HG03060 (cell line): Measurements from ENCODE around the gene MYLK.
"Not testable (repeated sequence)": the region's sequence is repeated elsewhere in the genome, so short reads cannot be mapped to it uniquely, and the experiment has no call there.

Experiments used
- ATAC-seq: cut with Tn5 transposase; IDR thresholded peaks from one replicate; pipeline ENCODE4 v1.9.1; 2021; ENCODE audit warnings: low read depth, moderate number of reproducible peaks; ENCODE audit not compliant: unreplicated experiment

The MYLK gene

DNA sequence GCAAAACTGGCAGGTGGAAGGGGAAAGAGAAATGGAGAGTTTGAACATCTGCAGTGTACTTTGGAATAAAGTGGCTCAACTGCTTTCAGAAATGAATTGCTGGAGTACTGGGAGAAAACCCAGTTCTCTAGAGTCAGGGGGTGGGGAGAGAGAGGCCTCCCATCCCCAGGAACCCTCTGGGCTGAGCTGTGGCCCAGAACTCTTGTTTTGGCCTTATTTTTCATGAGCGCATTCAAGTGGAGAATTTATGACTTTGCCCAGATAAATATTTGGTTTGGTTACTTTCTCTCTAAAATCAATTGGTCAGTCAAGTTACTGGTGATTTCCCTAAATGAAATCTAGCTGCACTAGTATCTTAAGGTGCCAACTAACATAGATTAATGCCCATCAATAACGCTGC lies 270.6 kb downstream of the MYLK start:
- ATAC-seq, result no peak

DNA sequence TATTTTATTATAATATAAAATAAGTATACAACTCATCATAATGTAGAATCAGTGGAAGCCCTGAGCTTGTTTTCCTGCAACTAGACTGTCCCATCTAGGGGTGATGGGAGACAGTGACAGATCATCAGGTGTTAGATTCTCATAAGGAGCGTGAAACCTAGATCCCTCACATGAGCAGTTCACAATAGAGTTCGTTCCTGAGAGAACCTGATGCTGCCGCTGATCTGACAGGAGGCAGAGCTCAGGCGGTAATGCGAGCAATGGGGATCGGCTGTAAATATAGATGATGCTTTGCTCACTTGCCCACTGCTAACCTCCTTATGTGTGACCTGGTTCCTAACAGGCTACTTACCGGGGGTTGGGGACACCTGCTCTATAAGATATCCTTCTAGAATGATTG lies 272.5 kb downstream of the MYLK start:
- not testable (repeated sequence) for ATAC-seq

DNA sequence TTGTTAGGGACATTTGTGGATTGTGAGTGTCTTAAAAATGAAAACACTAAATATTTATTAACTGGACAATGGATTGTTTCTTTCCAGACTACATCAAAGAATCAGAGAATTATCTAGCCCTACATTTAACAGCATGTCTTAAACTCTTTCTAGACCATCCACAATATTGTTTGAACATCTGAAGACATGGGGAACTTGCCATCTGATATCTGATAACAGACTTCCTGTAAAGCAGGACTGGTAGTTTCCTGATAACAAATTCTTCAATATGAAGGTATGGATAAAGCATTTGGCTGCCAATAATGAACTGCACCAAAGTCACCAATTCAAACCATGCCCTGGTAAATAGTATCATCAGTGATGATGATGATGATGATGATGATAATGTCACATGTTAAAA lies 273.1 kb downstream of the MYLK start:
- ATAC-seq, result no peak

DNA sequence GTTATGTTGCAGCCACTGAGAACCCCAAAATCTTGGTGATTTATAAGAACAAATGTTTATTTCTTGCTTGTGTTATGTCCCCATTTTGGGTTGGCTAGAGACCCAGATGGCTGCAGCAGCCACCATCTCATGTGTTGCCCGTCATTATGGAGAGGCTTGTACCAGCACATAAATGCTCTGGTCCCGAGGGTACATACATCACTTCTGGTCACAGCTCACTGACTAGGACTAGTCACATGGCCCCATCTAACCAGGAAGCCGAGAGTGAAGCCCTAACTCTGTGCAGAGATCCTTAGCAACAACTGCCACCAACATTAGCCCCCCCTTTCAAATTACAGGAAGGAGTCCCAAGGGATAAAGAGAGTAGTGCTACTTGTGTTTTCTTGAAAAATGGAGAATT lies 273.8 kb downstream of the MYLK start:
- no peak for ATAC-seq

DNA sequence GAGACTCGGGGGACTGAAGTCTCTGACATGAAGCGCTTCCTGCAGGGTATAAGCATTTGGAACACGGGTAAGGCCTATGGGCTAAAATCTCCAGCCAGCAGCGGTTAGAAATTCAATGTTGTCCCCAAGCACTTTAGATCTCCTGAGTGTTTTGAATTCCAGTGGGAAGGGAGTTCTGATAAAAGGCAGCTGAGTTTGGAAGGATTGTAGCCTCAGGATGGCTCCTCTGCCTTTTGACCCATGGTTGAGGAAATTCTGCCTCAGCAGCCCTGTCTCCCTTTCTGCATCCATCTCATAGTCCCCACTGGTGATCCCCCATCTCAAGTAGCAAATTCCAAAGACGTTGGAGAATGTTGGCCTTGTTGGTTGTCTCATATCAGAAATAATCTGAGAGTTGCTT lies 275.1 kb downstream of the MYLK start:
- no peak for ATAC-seq

DNA sequence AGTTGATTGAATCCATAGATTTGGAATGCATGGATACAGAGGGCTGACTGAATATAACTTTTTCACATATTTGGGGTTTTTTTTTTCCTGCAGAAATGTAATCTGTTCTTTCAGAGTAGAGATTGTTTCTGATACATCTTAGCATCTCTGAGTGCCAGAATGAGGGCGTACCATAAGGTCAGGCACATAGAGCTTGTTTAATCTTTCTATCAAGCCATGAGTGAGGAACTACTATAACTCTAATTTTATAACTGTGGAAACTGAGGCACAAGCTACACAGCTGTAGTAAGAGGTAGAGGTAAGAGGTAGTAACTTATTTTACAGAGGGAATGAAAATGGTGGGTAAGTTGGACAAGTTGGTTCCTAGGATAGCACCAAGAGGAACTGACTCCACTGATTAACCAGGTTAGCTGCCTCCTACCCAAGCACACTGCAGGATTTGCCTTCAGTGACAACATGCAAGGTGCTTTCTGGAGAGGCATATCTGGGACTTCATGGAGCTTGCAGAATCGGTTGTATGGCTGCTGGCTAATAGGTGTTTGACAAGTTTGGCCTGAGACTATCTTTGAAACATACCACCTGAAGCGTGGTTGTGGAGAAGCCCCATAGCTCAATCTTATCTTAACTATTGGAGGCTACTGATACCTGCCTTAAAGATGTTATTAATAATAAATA lies 275.7 kb downstream of the MYLK start:
- ATAC-seq, result no peak

DNA sequence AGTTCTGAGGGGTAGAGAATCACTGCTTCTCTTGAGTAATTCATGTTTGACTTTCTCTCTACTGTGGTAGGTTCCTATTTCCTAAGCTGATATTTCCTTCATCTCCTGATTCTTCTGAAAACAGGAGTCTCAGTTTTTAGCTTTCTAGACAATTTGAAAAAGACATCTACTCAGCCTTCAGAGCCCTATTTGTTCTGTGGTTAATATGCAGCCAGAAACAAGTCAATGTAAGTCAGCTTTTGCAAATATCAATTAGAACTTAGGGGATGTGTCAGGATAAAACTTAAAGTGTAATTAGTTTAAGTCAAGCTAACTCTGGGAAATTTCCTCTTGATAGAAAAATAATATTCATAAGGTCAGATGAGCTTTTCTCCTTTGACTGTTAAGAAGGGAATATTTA lies 277.6 kb downstream of the MYLK start:
- ATAC-seq, result no peak

DNA sequence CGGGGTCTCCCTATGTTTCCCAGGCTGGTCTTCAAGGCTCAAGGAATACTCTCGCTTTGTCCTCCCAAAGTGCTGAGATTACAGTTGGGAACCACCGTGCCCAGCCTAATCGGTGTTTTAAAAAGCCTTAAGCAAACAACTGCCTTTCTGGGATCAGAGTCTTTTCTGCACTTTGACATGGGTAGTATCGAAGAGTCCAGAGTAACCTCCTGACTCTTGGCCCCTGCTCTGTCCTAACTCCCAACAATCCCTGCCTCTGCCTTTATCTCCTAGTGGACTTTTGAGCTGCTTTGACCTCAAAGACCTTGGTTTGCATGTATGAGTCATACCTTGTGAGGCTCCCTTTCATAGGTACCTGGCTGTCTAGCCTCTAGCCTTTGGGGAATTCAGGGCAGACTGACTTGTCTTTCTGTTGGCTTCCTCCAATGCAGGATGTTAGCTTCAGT lies 278.3 kb downstream of the MYLK start:
- ATAC-seq, result peak; percentile 66

DNA sequence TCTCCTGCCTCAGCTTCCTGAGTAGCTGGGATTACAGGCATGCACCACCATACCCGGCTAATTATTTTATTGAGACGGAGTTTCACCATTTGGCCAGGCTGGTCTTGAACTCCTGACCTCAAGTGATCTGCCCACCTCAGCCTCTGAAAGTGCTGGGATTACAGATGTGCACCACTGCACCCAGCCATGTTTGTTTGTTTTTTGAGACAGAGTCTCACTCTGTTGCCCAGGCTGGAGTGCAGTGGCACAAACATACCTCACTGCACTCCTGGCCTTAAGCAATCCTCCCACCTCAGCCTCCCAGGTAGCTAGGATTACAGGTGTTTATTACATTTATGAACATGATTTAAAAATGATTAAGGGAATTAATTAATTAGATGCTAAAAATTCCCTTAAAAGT lies 281.0 kb downstream of the MYLK start:
- not testable (repeated sequence) for ATAC-seq

DNA sequence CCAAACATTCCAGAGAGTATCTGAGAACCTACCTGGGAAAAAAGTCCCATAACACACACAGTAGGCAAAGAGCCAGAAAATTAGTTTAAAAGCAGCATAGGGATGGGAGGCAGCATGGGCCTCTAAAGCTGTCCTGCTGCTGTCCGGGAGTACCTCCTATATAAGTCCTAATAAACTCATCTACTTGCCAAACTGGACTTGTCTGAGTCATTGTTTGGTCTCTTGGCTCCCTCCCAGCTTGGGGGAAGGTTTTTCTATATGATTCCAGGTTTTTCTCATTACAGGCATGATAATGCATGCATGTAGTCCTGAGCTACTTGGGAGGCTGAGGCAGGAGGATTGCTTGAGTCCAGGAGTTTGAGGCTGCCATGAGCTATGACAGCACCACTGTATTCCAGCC lies 281.8 kb downstream of the MYLK start:
- ATAC-seq, result no peak

DNA sequence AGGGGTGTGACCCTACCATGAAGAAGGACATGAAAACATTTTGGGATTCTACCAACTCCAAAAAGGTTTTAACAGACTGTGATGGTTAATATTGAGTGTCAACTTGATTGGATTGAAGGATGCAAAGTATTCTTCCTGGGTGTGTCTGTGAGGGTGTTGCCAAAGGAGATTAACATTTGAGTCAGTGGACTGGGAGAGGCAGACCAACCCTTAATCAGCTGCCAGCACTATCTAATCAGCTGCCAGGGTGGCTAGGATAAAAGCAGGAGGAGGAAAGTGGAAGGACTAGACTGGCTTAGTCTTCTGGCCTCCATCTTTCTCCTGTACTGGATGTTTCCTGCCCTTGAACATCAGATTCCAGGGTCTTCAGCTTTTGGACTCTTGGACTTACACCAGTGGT lies 283.3 kb downstream of the MYLK start:
- not testable (repeated sequence) for ATAC-seq

DNA sequence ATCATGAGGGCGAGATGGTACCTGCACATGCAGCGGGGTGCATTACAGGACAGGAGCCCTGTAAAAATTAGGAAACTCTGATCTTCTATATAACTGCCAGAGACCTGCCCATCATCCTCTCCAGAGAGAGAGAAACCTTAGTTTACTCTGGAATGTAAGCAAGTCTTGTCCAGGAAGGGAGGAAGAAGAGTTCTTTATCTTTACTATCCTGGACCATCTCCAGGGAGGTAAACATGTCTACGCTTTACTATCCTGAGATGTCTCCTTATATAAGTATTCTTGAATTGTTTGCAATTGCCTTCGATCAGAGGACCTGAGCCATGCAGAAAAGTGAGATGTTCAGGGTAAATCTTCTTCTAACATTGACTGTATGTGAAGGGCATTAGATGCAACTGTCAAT lies 286.6 kb downstream of the MYLK start:
- no peak for ATAC-seq

DNA sequence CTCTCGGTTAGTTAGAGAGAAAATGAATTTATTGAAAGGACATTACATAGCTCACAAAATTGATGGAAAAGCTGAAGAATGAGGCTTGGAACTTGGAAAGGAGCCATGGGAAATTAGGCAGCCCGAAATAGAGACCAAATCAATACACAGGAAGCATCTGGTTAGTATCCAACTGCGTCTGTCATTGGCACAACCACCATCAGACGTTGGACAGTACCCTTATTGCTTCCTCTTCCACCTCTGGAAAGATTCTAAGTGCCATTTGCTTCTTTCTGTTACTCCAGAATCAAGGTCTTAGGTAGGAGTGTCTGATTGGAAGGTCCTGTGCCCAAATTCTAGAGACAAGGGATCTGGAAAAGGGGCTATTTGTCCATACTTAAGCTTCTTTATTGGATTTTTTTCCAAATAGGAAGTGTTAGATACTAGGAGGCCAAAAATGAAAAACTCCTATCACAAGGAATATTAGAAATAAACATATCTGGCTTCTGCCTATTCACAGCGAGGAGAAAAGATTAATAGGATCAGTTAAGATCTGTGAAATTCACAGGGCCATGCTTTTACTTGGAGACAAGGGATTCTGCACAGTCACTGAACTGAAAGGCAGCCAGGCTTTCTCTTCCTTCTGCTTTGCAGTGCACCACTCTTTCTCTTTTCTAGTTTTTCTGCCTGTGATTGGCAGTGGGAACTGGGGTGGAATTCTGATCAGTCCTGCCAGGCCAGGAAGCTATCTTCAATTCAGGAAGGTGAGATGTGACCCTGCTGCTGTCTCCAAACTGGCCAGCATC lies 288.5 kb downstream of the MYLK start:
- ATAC-seq, result no peak

DNA sequence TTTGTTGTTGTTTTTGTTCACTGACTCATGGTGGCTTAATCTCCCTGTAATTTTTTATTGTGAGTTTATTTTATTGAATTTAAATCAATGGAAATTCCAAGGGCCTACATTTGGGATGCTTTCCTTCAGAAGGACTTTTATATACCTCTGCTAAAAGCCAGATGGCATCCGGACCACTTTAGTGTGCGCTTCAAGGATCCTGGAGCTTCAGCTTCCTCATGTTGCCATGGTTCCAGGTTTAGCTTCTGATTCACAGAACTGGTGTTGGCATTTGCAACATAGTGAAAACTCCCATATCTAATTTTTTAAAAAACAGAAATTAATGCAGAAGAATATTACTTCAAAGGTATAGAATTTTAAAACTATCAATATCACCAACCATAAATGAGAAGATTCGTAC lies 290.8 kb downstream of the MYLK start:
- ATAC-seq, result no peak

DNA sequence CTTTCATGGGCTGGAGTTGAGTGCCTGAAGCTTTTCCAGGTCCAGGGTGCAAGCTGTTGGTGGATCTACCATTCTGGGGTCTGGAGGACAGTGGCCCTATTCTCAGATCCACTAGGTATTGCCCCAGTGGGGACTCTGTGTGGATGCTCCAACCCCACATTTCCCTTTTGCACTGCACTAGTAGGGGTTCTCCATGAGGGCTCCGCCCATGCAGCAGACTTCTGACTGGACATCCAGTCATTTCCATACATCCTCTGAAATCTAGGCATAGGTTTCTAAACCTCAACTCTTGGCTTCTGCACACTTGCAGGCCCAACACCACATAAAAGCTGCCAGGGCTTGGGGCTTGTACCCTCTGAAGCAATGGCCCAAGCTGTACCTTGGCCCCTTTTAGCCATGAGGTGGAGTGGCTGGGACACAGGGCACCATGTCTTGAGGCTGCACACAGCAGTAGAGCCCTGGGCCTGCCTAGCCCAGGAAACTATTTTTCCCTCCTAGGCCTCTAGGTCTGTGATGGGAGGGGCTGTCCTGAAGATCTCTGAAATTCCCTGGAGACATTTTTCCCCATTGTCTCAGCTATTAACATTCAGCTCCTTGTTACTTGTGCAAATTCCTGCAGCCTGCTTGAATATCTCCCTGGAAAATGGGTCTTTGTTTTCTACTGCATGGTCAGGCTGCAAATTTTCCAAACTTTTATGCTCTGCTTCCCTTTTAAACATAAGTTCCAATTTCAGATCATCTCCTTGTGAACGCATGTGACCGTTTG lies 293.3 kb downstream of the MYLK start:
- ATAC-seq, result no peak

DNA sequence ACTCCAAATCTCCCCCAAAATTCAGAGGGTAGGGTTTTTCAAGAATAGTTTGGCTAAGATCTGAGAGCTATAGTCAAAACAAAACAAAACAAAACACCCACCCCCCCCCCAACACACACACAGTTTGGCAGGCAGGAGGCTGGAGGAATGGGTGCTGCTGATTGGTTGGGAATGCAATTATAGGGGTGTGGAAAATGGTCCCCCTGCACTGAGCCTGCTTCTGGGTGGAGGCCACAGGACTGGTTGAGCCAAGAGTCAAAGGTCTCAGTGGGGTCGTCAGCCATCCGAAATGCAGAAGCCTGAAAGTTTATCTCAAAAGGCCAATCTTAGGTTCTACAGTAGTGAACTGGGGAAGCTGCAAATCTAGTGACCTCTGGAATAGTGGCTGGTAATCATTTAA lies 296.7 kb downstream of the MYLK start:
- ATAC-seq, result no peak

DNA sequence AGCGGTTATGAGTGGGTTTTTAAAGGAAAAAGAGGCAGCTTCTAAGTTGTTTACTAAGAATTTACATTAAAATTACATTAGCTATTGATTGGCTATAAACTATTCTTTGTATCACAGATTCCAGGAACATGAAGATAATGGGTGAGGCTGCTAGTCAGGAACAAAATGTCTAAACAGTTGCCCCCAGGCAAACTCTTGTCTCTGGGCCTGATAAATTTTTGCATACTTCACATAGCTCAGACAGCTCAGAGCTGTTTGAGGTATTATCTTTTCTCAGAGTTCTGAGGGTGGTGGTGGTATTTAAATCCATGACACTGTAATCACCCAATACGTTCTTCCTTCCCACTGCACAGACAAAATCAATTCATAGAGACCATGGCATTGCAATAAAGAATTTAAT lies 297.2 kb downstream of the MYLK start:
- ATAC-seq, result no peak

DNA sequence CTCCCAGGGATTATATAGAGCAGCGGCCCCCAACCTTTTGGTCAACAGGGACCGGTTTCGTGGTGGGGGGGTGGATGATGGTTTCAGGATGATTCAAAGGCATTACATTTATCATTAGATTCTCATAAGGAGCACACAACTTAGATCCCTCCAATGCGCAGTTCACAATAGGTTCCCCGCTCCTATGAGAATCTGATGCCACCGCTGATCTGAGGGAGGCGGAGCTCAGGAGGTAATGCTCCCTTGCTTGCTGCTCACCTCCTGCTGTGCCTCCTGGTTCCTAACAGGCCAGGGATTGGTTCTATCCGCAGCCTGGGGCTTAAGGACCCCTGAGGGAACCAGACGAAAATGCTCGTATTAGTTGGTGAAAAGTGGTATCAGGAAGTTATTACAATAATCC lies 298.0 kb downstream of the MYLK start:
- ATAC-seq, result no peak

DNA sequence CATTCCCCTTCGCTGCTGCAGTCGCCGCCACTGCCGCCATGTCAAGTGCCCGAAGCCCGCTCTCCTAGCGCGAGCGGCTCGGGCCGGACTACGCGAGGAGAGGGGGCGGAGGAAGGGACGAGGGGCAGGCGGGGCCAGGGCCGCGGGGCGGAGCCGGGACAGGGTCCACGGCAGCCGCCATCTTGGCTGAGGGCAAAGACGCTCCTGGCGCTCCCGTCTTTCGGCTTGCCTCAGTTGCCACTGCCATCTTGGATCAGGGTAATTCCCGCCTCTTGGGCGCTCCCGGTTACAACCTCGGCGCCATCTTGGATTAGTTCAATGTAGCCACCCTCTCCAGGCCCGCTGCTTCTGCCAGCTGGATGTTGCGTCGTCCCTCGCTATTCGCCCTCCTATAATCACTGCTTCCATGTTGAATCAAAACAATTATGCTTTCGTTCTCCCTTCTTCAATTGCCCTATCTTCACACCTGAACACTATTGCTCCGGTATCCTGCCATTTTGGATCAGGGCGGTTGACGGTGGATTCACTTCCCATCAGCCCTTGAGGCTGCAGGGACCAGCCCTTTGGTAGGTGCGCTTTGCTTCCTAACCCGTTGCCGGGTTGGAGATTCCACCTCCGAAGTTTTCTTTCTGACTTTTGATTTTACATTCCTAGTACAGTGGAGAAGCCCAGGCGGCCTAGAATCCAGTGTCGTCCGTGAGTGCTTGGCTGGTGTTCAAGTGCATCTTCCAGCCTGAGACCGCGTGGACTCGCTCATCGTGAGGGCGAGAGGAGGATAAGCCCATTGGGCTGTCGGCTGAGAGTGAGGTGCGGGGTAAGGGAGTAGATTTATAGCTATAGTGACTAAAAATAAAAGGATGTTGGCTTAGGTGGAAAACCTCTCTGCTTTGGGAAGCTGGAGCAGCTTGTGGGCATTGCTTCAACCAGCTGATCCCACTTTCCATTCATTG lies 298.9 kb downstream of the MYLK start, which contains the start of gene HACD2:
TSS of gene HACD2 (minus strand) at position 66 of the 950 bp plus-strand sequence. CDS start at position 40, 26 bp downstream.
- peak; percentile 82 for ATAC-seq

DNA sequence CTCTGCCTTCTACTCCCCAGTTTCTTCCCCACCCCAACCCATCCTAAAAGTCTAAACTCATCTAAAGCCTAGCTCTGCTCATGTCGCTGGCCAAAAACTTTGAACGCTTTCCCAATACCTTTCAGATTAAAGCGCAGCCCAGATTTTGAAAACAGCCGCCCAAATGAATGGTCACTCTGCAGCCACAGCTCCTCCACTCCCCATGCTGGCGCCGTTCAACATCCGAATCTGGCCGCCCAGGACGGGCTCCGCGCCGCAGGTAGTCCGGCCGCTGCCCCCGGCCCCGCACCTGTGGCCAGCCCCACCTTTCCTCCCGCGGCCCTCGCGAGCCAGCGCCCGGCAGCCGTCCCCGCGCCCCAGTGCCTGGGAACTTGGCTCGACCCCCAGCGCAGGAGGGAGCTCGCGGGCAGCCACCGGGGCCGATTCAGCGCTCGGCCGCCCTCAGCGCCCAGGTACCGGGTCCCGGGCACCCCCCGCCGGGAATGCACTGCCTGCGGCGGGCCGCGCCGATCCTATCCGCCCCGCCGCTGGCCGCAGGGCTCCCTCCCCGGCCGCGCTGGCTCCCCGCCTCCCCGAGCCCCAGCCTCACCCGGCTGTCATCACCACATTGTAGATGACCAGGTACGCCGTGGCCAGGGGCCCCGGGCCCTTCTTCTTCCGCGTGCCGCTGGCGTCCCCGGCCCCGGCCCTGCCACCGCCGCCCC lies 299.7 kb downstream of the MYLK start:
- ATAC-seq, result peak; percentile 9
